Small intestine (tissue), 7 donors: ENCODE measurements around the gene MADD. TPM values are rescaled to one million over a fixed set of nuclear protein-coding genes. Genes with fewer than 3 reads are reported as not detected.

Source experiments
- DNase-seq, 2 donors: peaks; one replicate each; pipeline versions ENCODE4 v3.0.0 to v3.0.0-alpha.2; 2013
- FAIRE-seq: peaks from 2 replicates; lab custom pipeline; 2012; peaks lifted over from hg19 to GRCh38; lab: Jason Lieb, UNC
- H3K27ac ChIP-seq, 3 donors: one replicate each; pipeline ENCODE4 v1.5.1; 2013; ENCODE audit warnings: low read length in 2 of 3, mild to moderate bottlenecking in 2 of 3, control low read depth in 1 of 3, inconsistent platforms in 1 of 3, low read depth in 1 of 3, moderate library complexity in 1 of 3
- H3K27me3 ChIP-seq, 3 donors: one replicate each; pipeline ENCODE4 v1.6.1; 2013; ENCODE audit warnings: low read length in 3 of 3, inconsistent platforms in 1 of 3; ENCODE audit not compliant: control insufficient read depth in 3 of 3, insufficient read depth in 3 of 3
- H3K36me3 ChIP-seq, 3 donors: one replicate each; pipeline ENCODE4 v1.6.1; 2013; ENCODE audit warnings: low read length in 3 of 3, inconsistent platforms in 1 of 3, low read depth in 1 of 3, mild to moderate bottlenecking in 1 of 3, moderate library complexity in 1 of 3; ENCODE audit not compliant: control insufficient read depth in 3 of 3, insufficient read depth in 2 of 3
- H3K4me1 ChIP-seq, 3 donors: one replicate each; pipeline ENCODE4 v1.6.1; 2013; ENCODE audit warnings: low read length in 2 of 3, inconsistent platforms in 1 of 3, low read depth in 1 of 3, mild to moderate bottlenecking in 1 of 3, moderate library complexity in 1 of 3; ENCODE audit not compliant: control insufficient read depth in 3 of 3, insufficient read depth in 2 of 3
- H3K4me3 ChIP-seq, 3 donors: one replicate each; pipeline ENCODE4 v1.5.1; 2013; ENCODE audit warnings: low read length in 3 of 3, control low read depth in 1 of 3, inconsistent platforms in 1 of 3, low read depth in 1 of 3, mild to moderate bottlenecking in 1 of 3, moderate library complexity in 1 of 3
- H3K9me3 ChIP-seq, 2 donors: one replicate each; pipeline ENCODE4 v1.6.1; 2013; ENCODE audit warnings: low read depth in 1 of 2, low read length in 1 of 2; ENCODE audit not compliant: control insufficient read depth in 2 of 2, insufficient read depth in 1 of 2
- WGBS, 3 donors: extraction: QIAGEN DNeasy Blood & Tissue Kit; methylation state at CpG; one replicate each; pipeline ENCODE4 v1.1.7; 2013; 5-methylcytosine and 5-hydroxymethylcytosine counted together
- polyA plus RNA-seq, 4 donors: library from polyadenylated mRNA; stranded (reverse) in 3 of 4; unstranded in 1 of 4; fragments of 200-250 nt in 3 of 4; fragments of 120-200 nt in 1 of 4; gene quantifications; one replicate each; pipeline versions ENCODE4 v1.2.1 to v1.2.3, GENCODE V29; 2013
- donor health status: healthy with polysubstance abuse.
- donor health status: control.
- donor health status: control.
- donor health status: Bipolar disorder and iron deficiency.
- donor health status: healthy.

Gene MADD
- polyA plus RNA-seq, 4 donors: 19.2 to 45.1 (median 25.8) TPM

- Histone ChIP-seq H3K4me1 (peaks cover 2 to 32% (median 3%) of the 10 kb centered on the region in 3 donors), H3K27me3 (no peaks in the 10 kb centered on the region), H3K9me3 (no peaks in the 10 kb centered on the region), H3K36me3 (peaks cover 14 to 44% (median 18%) of the 10 kb centered on the region in 3 donors), H3K27ac (no peak overlapping the region), H3K4me3 (no peak overlapping the region)
- no peak for DNase-seq
- WGBS, 3 donors: 0% methylated on average over 1 of the region's 1 CpG
- FAIRE-seq: no peak
These were observed 2.8 kb downstream of the MADD start for GRCh38 chr11:47272706-47273105.

GRCh38 chr11:47274495-47275235 lies 4.7 kb downstream of the MADD start:
- Histone ChIP-seq H3K36me3 (peaks cover 21 to 42% (median 22%) of the 10 kb centered on the region in 3 donors), H3K4me3 (no peak overlapping the region), H3K9me3 (no peaks in the 10 kb centered on the region), H3K4me1 (peaks cover 0 to 17% (median 3%) of the 10 kb centered on the region in 3 donors), H3K27me3 (no peaks in the 10 kb centered on the region), H3K27ac (no peak overlapping the region)
- DNase-seq (no peak), FAIRE-seq (no peak)
- WGBS, 3 donors: 94 to 96% (median 94%) methylated on average over 28 of the region's 28 CpGs

- Histone ChIP-seq H3K4me1 (peaks cover 0 to 5% (median 3%) of the 10 kb centered on the region in 3 donors), H3K27me3 (no peaks in the 10 kb centered on the region), H3K4me3 (no peak overlapping the region), H3K9me3 (no peaks in the 10 kb centered on the region), H3K36me3 (peaks cover 30 to 57% (median 31%) of the 10 kb centered on the region in 3 donors), H3K27ac (no peak overlapping the region)
- no peak for DNase-seq
- WGBS, 3 donors: 91 to 94% (median 93%) methylated on average over 4 of the region's 4 CpGs
- FAIRE-seq: no peak
These were observed 7.0 kb downstream of the MADD start for GRCh38 chr11:47276923-47277322.

GRCh38 chr11:47278058-47278457 lies 8.1 kb downstream of the MADD start:
- Histone ChIP-seq H3K27me3 (no peaks in the 10 kb centered on the region), H3K4me3 (no peak overlapping the region), H3K36me3 (peaks cover 35 to 67% (median 37%) of the 10 kb centered on the region in 3 donors), H3K9me3 (no peaks in the 10 kb centered on the region), H3K4me1 (no peaks in the 10 kb centered on the region), H3K27ac (no peak overlapping the region)
- FAIRE-seq (no peak), DNase-seq (no peak)
- WGBS, 3 donors: 82 to 84% (median 83%) methylated on average over 3 of the region's 3 CpGs

- Histone ChIP-seq H3K27ac (no peak overlapping the region), H3K4me1 (no peaks in the 10 kb centered on the region), H3K9me3 (no peaks in the 10 kb centered on the region), H3K27me3 (no peaks in the 10 kb centered on the region), H3K4me3 (no peak overlapping the region), H3K36me3 (peaks cover 37 to 73% (median 39%) of the 10 kb centered on the region in 3 donors)
- FAIRE-seq (no peak), DNase-seq (no peak)
- 84 to 86% (median 85%) methylated on average over 4 of the region's 4 CpGs for WGBS, 3 donors
These were observed 8.8 kb downstream of the MADD start for GRCh38 chr11:47278769-47279168.

GRCh38 chr11:47280099-47280498 lies 10.2 kb downstream of the MADD start:
- DNase-seq (no peak), FAIRE-seq (no peak)
- H3K9me3 ChIP-seq: no peaks in the 10 kb centered on the region
- H3K36me3 ChIP-seq: peaks cover 44 to 77% (median 46%) of the 10 kb centered on the region in 3 donors
- no peaks in the 10 kb centered on the region for H3K27me3 ChIP-seq
- no peak overlapping the region for H3K4me3 ChIP-seq
- no peaks in the 10 kb centered on the region for H3K4me1 ChIP-seq
- H3K27ac ChIP-seq: no peak overlapping the region

GRCh38 chr11:47280860-47281259 lies 10.9 kb downstream of the MADD start:
- WGBS, 3 donors: 80 to 89% (median 81%) methylated on average over 5 of the region's 5 CpGs
- Histone ChIP-seq H3K4me1 (no peaks in the 10 kb centered on the region), H3K9me3 (no peaks in the 10 kb centered on the region), H3K4me3 (no peak overlapping the region), H3K27ac (no peak overlapping the region), H3K27me3 (no peaks in the 10 kb centered on the region), H3K36me3 (peaks cover 47 to 75% (median 48%) of the 10 kb centered on the region in 3 donors)
- no peak for DNase-seq
- no peak for FAIRE-seq

GRCh38 chr11:47282462-47282861 lies 12.5 kb downstream of the MADD start:
- WGBS, 3 donors: 92 to 96% (median 94%) methylated on average over 7 of the region's 7 CpGs
- Histone ChIP-seq H3K4me3 (no peak overlapping the region), H3K4me1 (no peaks in the 10 kb centered on the region), H3K27ac (no peak overlapping the region), H3K27me3 (no peaks in the 10 kb centered on the region), H3K9me3 (no peaks in the 10 kb centered on the region), H3K36me3 (peaks cover 44 to 76% (median 51%) of the 10 kb centered on the region in 3 donors)
- FAIRE-seq (no peak), DNase-seq (no peak)
